OCI-M2 (cell line): ENCODE measurements around the gene CFAP100.

ENCODE experiments used
- DNase-seq: peaks from one replicate; lab custom pipeline; 2025; ENCODE audit not compliant: unreplicated experiment; lab: John Stamatoyannopoulos, UW

CFAP100 gene

GRCh38 chr3:126456766-126457388 is 62.2 kb downstream of the CFAP100 start:
- no peak for DNase-seq

- no peak for DNase-seq
Measured at GRCh38 chr3:126459111-126459762, 64.5 kb downstream of the CFAP100 start.

- DNase-seq, result no peak
Measured at GRCh38 chr3:126459763-126460127, 65.0 kb downstream of the CFAP100 start.

- no peak for DNase-seq
Measured at GRCh38 chr3:126460381-126460780, 65.7 kb downstream of the CFAP100 start.

GRCh38 chr3:126461450-126462070 is 66.9 kb downstream of the CFAP100 start:
- no peak for DNase-seq

- no peak for DNase-seq
Measured at GRCh38 chr3:126463521-126463920, 68.8 kb downstream of the CFAP100 start.

GRCh38 chr3:126464093-126464492 is 69.4 kb downstream of the CFAP100 start:
- DNase-seq, result no peak

GRCh38 chr3:126464494-126464893 is 69.8 kb downstream of the CFAP100 start:
- DNase-seq, result no peak

GRCh38 chr3:126464997-126465396 is 70.3 kb downstream of the CFAP100 start:
- DNase-seq, result no peak

GRCh38 chr3:126465928-126466544 is 71.3 kb downstream of the CFAP100 start:
- DNase-seq, result no peak

- DNase-seq, result no peak
Measured at GRCh38 chr3:126466886-126467610, 72.3 kb downstream of the CFAP100 start.

- no peak for DNase-seq
Measured at GRCh38 chr3:126467611-126467955, 72.9 kb downstream of the CFAP100 start.

GRCh38 chr3:126468028-126468891 is 73.6 kb downstream of the CFAP100 start:
- DNase-seq, result no peak

GRCh38 chr3:126469479-126469878 is 74.8 kb downstream of the CFAP100 start:
- no peak for DNase-seq

GRCh38 chr3:126472277-126473006 is 77.7 kb downstream of the CFAP100 start:
- DNase-seq, result no peak

GRCh38 chr3:126473292-126474168 is 78.8 kb downstream of the CFAP100 start:
- no peak for DNase-seq

GRCh38 chr3:126474498-126475412 is 80.0 kb downstream of the CFAP100 start:
- DNase-seq, result no peak
